Osteoblast (primary cell): ENCODE measurements around the gene ZFR2. TPM values are rescaled to one million over a fixed set of nuclear protein-coding genes. Genes with fewer than 3 reads are reported as not detected.
"Not testable (repeated sequence)": the region's sequence is repeated elsewhere in the genome, so short reads cannot be mapped to it uniquely, and the experiment has no call there.

ENCODE experiments used
- DNase-seq: peaks from one replicate; pipeline ENCODE4 v3.0.0; 2011; ENCODE audit warnings: low spot score, mixed read lengths; ENCODE audit not compliant: insufficient read length; ENCODE audit errors: missing footprints
- H2AFZ ChIP-seq: 2 replicates; pipeline ENCODE4 v1.6.0; 2011; ENCODE audit warnings: mild to moderate bottlenecking, low read length
- H3K27ac ChIP-seq: 2 replicates; pipeline ENCODE4 v1.5.1; 2011; ENCODE audit warnings: mild to moderate bottlenecking, low read depth, low read length, moderate library complexity
- H3K27me3 ChIP-seq: 2 replicates; pipeline ENCODE4 v1.6.0; 2012; ENCODE audit warnings: mild to moderate bottlenecking, control low read depth, inconsistent platforms, low read length, moderate library complexity; ENCODE audit not compliant: insufficient read depth
- H3K36me3 ChIP-seq: 2 replicates; pipeline ENCODE4 v1.5.1; 2011; ENCODE audit warnings: mild to moderate bottlenecking, low read length, control low read depth, moderate library complexity; ENCODE audit not compliant: insufficient read depth
- H3K4me1 ChIP-seq: 2 replicates; pipeline ENCODE4 v1.5.1; 2011; ENCODE audit warnings: mild to moderate bottlenecking, low read length, control low read depth, moderate library complexity; ENCODE audit not compliant: insufficient read depth
- H3K4me2 ChIP-seq: 2 replicates; pipeline ENCODE4 v1.6.0; 2011; ENCODE audit warnings: mild to moderate bottlenecking, low read length; ENCODE audit not compliant: insufficient read depth
- H3K4me3 ChIP-seq: fragments of 200-600 bp; sonication (generic); 3 replicates; pipeline ENCODE4 v1.5.1; 2012; ENCODE audit warnings: mild to moderate bottlenecking, low read length, inconsistent platforms; ENCODE audit not compliant: insufficient read depth
- H3K79me2 ChIP-seq: 2 replicates; pipeline ENCODE4 v1.6.0; 2012; ENCODE audit warnings: mild to moderate bottlenecking, low read length, control low read depth, inconsistent platforms; ENCODE audit not compliant: insufficient read depth
- H3K9me3 ChIP-seq: 2 replicates; pipeline ENCODE4 v1.5.1; 2011; ENCODE audit warnings: low read depth, low read length, control low read depth
- H4K20me1 ChIP-seq: 2 replicates; pipeline ENCODE4 v1.6.0; 2012; ENCODE audit warnings: mild to moderate bottlenecking, low read length, control low read depth; ENCODE audit not compliant: insufficient read depth
- total RNA-seq: library from RNA; depleted of rRNA; stranded (reverse); fragments of >200 nt; gene quantifications from 2 replicates; pipeline ENCODE4 v1.2.3, GENCODE V29; 2012
- TF ChIP-seq, protein P1 (sequence below): IDR thresholded peaks from 2 replicates; pipeline ENCODE4 v1.5.1; 2011; ENCODE audit warnings: mild to moderate bottlenecking, low read depth, low read length, moderate library complexity; ENCODE audit errors: extremely low read depth

The ZFR2 gene
- total RNA-seq, 1 donor, result not detected

DNA sequence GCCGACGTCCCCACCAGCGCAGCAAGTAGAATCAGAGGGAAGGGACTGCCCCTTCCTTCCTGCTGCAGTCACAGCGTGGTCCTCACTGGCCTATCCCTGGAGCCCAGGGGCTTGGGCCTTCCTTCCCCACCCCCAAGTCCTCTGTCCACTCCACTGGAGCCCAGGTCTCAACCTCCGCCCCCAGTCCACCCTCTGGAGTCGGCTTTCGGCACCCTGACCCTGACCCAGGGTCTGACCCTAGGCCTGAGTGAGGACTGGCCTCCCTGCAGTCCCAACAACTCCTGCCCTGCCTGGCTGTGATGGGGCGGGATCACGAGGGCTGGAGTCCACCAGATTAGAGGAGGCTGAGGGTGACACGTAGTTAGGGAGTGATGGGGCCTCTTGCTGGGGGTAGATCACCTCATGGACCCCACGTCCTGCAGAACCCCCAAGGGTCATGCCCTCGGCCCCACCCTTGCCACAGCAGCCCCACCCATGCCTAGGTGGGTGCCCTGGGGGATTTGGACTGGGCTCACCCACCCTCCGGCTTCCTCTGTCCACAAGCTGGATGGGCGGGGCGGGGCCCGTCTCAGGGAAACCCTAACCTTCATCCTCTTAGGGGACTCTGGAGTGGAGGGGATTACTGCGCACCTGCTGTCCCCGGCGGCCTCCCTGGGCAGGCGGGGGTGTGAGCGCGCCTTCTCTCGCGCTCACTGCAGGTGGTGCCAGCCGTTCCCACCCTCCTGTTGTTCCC is 100.7 kb downstream of the ZFR2 start:
- H3K27me3 ChIP-seq, result no peaks in the 10 kb centered on the region
- no peaks in the 10 kb centered on the region for H4K20me1 ChIP-seq
- H3K4me3 ChIP-seq, result no peak overlapping the region
- TF ChIP-seq, protein P1, sequence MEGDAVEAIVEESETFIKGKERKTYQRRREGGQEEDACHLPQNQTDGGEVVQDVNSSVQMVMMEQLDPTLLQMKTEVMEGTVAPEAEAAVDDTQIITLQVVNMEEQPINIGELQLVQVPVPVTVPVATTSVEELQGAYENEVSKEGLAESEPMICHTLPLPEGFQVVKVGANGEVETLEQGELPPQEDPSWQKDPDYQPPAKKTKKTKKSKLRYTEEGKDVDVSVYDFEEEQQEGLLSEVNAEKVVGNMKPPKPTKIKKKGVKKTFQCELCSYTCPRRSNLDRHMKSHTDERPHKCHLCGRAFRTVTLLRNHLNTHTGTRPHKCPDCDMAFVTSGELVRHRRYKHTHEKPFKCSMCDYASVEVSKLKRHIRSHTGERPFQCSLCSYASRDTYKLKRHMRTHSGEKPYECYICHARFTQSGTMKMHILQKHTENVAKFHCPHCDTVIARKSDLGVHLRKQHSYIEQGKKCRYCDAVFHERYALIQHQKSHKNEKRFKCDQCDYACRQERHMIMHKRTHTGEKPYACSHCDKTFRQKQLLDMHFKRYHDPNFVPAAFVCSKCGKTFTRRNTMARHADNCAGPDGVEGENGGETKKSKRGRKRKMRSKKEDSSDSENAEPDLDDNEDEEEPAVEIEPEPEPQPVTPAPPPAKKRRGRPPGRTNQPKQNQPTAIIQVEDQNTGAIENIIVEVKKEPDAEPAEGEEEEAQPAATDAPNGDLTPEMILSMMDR, result no peak
- H3K27ac ChIP-seq, result no peak overlapping the region
- H2AFZ ChIP-seq, result no peak overlapping the region
- no peak for DNase-seq
- H3K36me3 ChIP-seq, result peaks cover 6% of the 10 kb centered on the region
- H3K4me1 ChIP-seq, result peaks cover 3% of the 10 kb centered on the region
- H3K79me2 ChIP-seq, result peaks cover 5% of the 10 kb centered on the region
- H3K9me3 ChIP-seq, result no peaks in the 10 kb centered on the region
- H3K4me2 ChIP-seq, result no peak overlapping the region

DNA sequence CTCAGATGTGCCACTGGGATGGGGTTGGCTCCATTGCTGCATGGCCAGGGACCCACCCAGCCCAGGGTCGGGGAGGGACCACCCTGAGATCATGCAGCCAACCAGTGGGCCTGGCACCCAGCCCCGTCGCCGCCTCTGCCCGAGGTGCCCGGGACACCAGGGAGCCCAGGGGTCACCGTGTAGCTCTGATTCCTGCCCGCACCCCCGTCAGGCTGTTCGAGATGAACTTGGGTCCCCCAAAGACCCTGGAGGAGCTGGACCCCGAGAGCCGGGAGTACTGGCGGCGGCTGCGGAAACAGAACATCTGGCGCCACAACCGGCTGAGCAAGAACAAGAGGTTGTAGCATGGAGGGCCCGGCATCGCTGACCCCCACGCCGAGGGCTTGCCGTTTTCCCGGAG is 101.8 kb downstream of the ZFR2 start:
- peaks cover 7% of the 10 kb centered on the region for H3K79me2 ChIP-seq
- peaks cover 5% of the 10 kb centered on the region for H3K4me1 ChIP-seq
- no peaks in the 10 kb centered on the region for H3K9me3 ChIP-seq
- no peaks in the 10 kb centered on the region for H4K20me1 ChIP-seq
- H3K36me3 ChIP-seq, result peaks cover 6% of the 10 kb centered on the region
- H3K27me3 ChIP-seq, result no peaks in the 10 kb centered on the region
- H3K4me3 ChIP-seq, result no peak overlapping the region
- TF ChIP-seq, protein P1, result no peak
- H3K27ac ChIP-seq, result no peak overlapping the region
- H2AFZ ChIP-seq, result no peak overlapping the region
- H3K4me2 ChIP-seq, result no peak overlapping the region
- no peak for DNase-seq

DNA sequence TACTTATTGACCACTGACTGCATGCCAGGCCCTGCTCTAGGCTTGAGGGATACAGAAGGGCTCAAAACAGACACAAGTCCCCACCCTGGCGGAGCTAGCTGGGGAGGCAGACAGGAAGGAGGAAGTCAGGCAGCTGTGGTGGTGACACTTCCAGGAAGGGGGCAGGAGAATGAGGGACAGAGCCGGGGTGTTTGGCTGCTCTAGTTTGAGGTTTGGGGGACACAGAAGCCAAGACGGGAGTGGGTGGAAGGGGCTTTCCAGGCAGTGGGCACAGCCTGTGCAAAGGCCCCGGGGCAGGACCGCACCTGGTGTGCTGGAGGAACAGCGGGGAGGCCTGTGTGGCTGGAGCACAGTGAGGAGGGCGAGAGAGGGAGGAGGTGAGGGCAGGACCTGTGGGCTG is 102.3 kb downstream of the ZFR2 start:
- H3K36me3 ChIP-seq, result peaks cover 6% of the 10 kb centered on the region
- no peak for DNase-seq
- no peaks in the 10 kb centered on the region for H4K20me1 ChIP-seq
- no peak overlapping the region for H3K27ac ChIP-seq
- H3K9me3 ChIP-seq, result no peaks in the 10 kb centered on the region
- H3K4me3 ChIP-seq, result no peak overlapping the region
- H3K4me1 ChIP-seq, result peaks cover 8% of the 10 kb centered on the region
- TF ChIP-seq, protein P1, result no peak
- H3K4me2 ChIP-seq, result no peak overlapping the region
- no peaks in the 10 kb centered on the region for H3K27me3 ChIP-seq
- H3K79me2 ChIP-seq, result peaks cover 7% of the 10 kb centered on the region
- no peak overlapping the region for H2AFZ ChIP-seq

DNA sequence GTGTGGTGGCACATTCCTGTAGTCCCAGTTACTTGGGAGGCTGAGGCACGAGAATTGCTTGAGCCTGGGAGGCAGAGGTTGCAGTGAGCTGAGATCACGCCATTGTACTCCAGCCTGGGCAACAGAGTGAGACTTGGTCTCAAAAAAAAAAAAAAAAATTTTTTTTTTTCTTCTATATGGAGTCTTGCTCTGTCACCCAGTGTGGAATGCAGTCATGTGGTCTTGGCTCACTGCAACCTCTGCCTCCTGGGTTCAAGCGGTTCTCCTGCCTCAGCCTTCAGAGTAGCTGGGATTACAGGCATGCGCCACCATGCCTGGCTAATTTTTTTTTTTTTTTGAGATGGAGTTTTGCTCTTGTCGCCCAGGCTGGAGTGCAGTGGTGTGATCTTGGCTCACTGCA is 103.1 kb downstream of the ZFR2 start:
- Histone ChIP-seq H3K4me1 (peaks cover 12% of the 10 kb centered on the region), H3K79me2 (peaks cover 14% of the 10 kb centered on the region)
- H2AFZ ChIP-seq, H3K4me3 ChIP-seq, H3K27me3 ChIP-seq, DNase-seq, H3K27ac ChIP-seq, H3K36me3 ChIP-seq, H3K9me3 ChIP-seq, H3K4me2 ChIP-seq, H4K20me1 ChIP-seq: not testable (repeated sequence)
